ENCODE results near the gene SLC15A4. TPM values are rescaled to one million over a fixed set of nuclear protein-coding genes. Genes with fewer than 3 reads are reported as not detected.

Gene SLC15A4
- total RNA-seq, 1 experiment from 2014 or later, result 19.6 TPM

- Mint-ChIP-seq H3K9me3 (ENCODE audit: unreplicated experiment) (no peaks in the 10 kb centered on the region), H3K4me3 (ENCODE audit: unreplicated experiment) (peak overlapping the region; percentile 46), H3K36me3 (ENCODE audit: insufficient read depth, unreplicated experiment) (peaks cover 4% of the 10 kb centered on the region), H3K27ac (ENCODE audit: unreplicated experiment) (peak overlapping the region; percentile 31), H3K27me3 (ENCODE audit: insufficient read depth, unreplicated experiment) (no peaks in the 10 kb centered on the region), H3K4me1 (ENCODE audit: low read depth, unreplicated experiment) (peaks cover 7% of the 10 kb centered on the region)
- DNase-seq, result peak; percentile 72 to 80
- Histone ChIP-seq H3K27me3 (replicated peaks; ENCODE audit: control insufficient read depth, insufficient read depth, low read length) (no peaks in the 10 kb centered on the region), H3K4me3 (ENCODE audit: low read depth, low read length) (no peak overlapping the region), H3K4me1 (peaks cover 19% of the 10 kb centered on the region), H3K9me3 (no peaks in the 10 kb centered on the region), H3K36me3 (ENCODE audit: control insufficient read depth, insufficient read depth, low read length) (no peaks in the 10 kb centered on the region)
- CTCF ChIA-PET, result no interaction called here
- no TSS peak for BruUV-seq (replicated peaks)
- POLR2A ChIA-PET, result no interaction called here
- no peak for TF ChIP-seq CTCF (IDR thresholded peaks at IDR 0.05; ENCODE audit: insufficient read depth in 1 of 2, low read depth in 1 of 2, low read length in 1 of 2, severe bottlenecking in 1 of 2, unreplicated experiment in 1 of 2)
- intact Hi-C loops (cut with micrococcal nuclease; ENCODE audit: unreplicated experiment), result loop anchor here (1.0 to 2.0 kb wide), 2 partner anchors 37 to 45 kb away; no protein-coding TSS in a partner anchor
These were observed 37.7 kb upstream of the SLC15A4 start for GRCh38 chr12:128861226-128862016.

GRCh38 chr12:128859311-128859710 is 35.6 kb upstream of the SLC15A4 start:
- TF ChIP-seq CTCF (IDR thresholded peaks at IDR 0.05; ENCODE audit: insufficient read depth in 1 of 2, low read depth in 1 of 2, low read length in 1 of 2, severe bottlenecking in 1 of 2, unreplicated experiment in 1 of 2), result no peak
- POLR2A ChIA-PET, result interaction anchor here (0.7 kb wide), 1 partner anchor 116 kb away, joined by 7 read pairs; no protein-coding TSS in a partner anchor
- Mint-ChIP-seq H3K4me3 (ENCODE audit: unreplicated experiment) (no peak overlapping the region), H3K4me1 (ENCODE audit: low read depth, unreplicated experiment) (peaks cover 7% of the 10 kb centered on the region), H3K36me3 (ENCODE audit: insufficient read depth, unreplicated experiment) (peaks cover 4% of the 10 kb centered on the region), H3K27ac (ENCODE audit: unreplicated experiment) (no peak overlapping the region), H3K9me3 (ENCODE audit: unreplicated experiment) (no peaks in the 10 kb centered on the region), H3K27me3 (ENCODE audit: insufficient read depth, unreplicated experiment) (no peaks in the 10 kb centered on the region)
- BruUV-seq (replicated peaks), result no TSS peak
- Histone ChIP-seq H3K4me3 (ENCODE audit: low read depth, low read length) (no peak overlapping the region), H3K4me1 (peaks cover 19% of the 10 kb centered on the region), H3K36me3 (ENCODE audit: control insufficient read depth, insufficient read depth, low read length) (no peaks in the 10 kb centered on the region), H3K27me3 (replicated peaks; ENCODE audit: control insufficient read depth, insufficient read depth, low read length) (no peaks in the 10 kb centered on the region), H3K9me3 (no peaks in the 10 kb centered on the region)
- CTCF ChIA-PET, result interaction anchor here (0.7 kb wide), 1 partner anchor 9 kb away, joined by 4 read pairs; no protein-coding TSS in a partner anchor
- no peak for DNase-seq
- intact Hi-C loops (cut with micrococcal nuclease; ENCODE audit: unreplicated experiment), result no loop called here

- intact Hi-C loops (cut with micrococcal nuclease; ENCODE audit: unreplicated experiment), result no loop called here
- no peaks in the 10 kb centered on the region for H3K27me3 ChIP-seq (replicated peaks; ENCODE audit: control insufficient read depth, insufficient read depth, low read length)
- Mint-ChIP-seq H3K4me1 (ENCODE audit: low read depth, unreplicated experiment) (peaks cover 7% of the 10 kb centered on the region), H3K9me3 (ENCODE audit: unreplicated experiment) (no peaks in the 10 kb centered on the region), H3K36me3 (ENCODE audit: insufficient read depth, unreplicated experiment) (no peaks in the 10 kb centered on the region), H3K4me3 (ENCODE audit: unreplicated experiment) (no peak overlapping the region), H3K27ac (ENCODE audit: unreplicated experiment) (no peak overlapping the region), H3K27me3 (ENCODE audit: insufficient read depth, unreplicated experiment) (no peaks in the 10 kb centered on the region)
- POLR2A ChIA-PET, result no interaction called here
- DNase-seq, result no peak
- no peak overlapping the region for H3K4me3 ChIP-seq (ENCODE audit: low read depth, low read length)
- H3K9me3 ChIP-seq, result no peaks in the 10 kb centered on the region
- CTCF ChIA-PET, result no interaction called here
- TF ChIP-seq CTCF (IDR thresholded peaks at IDR 0.05; ENCODE audit: insufficient read depth in 1 of 2, low read depth in 1 of 2, low read length in 1 of 2, severe bottlenecking in 1 of 2, unreplicated experiment in 1 of 2), result no peak
- BruUV-seq (replicated peaks), result no TSS peak
- peaks cover 17% of the 10 kb centered on the region for H3K4me1 ChIP-seq
- no peaks in the 10 kb centered on the region for H3K36me3 ChIP-seq (ENCODE audit: control insufficient read depth, insufficient read depth, low read length)
These were observed 33.5 kb upstream of the SLC15A4 start for GRCh38 chr12:128857133-128857763.

All from Caco-2 (cell line).